ENCODE results near the gene ENO1.
"Not testable (repeated sequence)": the region's sequence is repeated elsewhere in the genome, so short reads cannot be mapped to it uniquely, and the experiment has no call there.

The ENO1 gene

DNA sequence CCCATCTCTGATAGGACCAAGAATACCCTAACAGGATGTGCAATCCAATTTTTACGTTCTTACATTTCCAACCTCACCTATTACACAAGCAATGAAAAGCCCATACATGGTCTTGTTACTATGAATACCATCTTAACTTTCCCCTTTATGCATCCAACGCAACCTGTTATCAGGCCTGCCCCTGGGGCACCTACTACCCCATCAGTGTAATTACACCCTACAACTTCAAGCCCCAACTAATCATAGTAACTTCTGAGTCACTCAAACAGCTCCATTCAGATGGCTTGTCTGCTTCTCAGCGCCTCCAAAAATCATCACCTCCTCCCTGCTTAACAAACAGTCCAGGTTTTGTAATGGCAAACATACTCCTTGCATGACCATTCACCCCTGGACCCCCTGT, 18.3 kb upstream of the ENO1 start:
- DNase-seq (ENCODE audit: low read depth in 2 of 2) = not testable (repeated sequence)

DNA sequence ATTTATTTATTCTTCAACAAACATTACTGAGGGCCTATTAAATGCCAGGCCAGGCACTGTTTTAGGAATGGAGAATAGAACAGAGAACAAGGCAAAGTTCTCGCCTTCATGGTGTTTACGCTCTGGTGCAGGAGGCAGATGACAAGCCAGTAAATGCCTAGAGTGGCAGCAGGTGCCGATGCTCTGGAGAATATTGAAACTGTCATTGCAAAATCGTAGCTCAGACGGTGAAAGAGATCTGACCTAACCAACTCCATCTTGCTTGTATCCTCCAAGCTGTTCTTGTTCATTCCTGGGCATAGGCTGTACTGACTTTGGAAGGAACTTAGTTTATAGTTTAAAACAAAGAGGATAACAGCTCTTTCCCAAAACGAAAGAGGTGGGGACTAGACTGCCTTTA, 13.5 kb upstream of the ENO1 start:
- no peak for DNase-seq (ENCODE audit: low read depth in 2 of 2)

DNA sequence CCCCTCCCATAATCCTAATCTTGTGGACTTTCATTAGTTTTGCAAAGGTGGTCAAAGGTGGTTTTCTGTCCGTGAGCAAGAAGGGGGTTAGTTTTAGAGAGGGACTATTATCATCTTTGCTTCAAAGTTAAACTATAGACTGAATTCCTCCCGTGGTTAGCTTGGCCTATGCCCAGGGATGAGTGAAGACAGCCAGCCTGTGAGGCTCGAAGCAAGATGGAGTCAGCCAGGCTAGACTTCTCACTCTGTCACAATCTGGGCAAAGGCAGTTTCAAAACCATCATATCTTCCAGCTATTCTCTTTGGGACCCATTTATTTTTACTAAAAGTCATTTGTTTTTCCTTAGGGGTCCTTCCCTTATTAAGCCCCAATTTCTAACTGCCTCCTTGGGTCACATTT, 12.9 kb upstream of the ENO1 start:
- DNase-seq (ENCODE audit: low read depth in 2 of 2) = no peak

DNA sequence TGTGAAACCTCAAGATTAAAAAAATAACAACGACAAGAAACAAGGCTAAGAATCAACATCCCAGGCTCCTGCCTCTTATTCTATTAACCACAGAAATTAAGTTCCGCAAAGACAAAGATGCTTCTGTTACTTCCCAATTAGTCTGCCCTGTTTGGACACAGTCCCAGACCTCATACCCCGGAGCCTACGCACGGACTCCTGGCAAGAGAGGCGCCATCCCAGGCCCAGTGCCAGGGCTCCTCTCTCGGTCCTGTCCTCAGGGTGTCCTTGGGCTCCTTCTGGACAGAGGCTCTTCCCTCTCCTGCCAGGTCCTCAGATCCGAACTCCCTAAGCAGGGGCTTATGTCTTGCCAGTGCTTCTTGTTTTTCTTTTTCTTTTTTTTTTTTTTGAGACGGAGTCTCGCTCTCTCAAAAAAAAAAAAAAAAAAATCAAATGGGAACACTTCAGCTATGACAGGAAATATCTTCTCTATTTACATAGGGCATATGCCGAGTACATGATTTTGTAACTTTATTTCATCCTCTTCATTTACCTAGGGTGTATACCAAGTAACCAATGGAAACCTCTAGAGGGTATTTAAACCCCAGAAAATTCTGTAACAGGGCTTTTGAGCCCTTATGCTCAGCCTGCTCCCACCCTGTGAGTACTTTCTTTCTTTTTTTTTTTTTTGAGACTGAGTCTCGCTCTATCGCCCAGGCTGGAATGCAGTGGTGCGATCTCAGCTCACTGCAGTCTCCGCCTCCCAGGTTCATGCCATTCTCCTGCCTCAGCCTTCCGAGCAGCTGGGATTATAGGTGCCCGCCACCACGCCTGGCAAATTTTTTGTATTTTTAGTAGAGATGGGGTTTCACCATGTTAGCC, 11.7 kb upstream of the ENO1 start:
- no peak for DNase-seq (ENCODE audit: low read depth in 2 of 2)

DNA sequence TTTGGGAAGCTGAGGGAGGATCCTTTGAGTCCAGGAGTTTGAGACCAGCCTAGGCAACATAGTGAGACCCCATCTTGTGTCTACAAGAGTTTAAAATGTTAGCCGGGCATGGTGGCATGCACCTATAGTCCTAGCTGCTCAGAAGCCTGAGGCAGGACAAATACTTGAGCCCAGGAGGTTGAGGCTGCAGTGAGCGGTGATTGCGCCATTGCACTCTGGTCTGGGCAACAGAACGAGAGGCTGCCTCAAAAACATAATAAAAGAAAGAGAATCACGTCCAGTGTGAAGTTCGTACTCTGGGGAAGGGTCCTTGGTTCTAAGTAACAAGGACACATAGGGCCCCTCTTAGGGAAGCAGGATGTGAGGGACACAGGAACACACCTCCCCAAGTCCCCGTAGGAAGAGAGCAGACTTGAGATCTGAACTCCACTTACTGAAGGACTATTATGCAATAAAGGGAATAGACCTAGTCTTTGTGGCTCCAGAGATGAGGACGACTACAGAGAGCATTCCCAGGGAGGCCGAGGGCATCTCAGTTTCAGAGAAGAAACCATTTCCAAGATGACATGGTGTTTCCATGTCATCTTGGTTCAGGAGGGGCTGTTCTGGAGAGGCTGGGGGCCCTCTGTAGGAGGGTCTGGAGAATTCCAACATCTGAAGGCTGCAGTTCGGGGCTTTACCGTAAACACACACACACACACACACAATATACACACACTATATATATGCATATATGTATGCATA, 10.8 kb upstream of the ENO1 start:
- no peak for DNase-seq (ENCODE audit: low read depth in 2 of 2)

DNA sequence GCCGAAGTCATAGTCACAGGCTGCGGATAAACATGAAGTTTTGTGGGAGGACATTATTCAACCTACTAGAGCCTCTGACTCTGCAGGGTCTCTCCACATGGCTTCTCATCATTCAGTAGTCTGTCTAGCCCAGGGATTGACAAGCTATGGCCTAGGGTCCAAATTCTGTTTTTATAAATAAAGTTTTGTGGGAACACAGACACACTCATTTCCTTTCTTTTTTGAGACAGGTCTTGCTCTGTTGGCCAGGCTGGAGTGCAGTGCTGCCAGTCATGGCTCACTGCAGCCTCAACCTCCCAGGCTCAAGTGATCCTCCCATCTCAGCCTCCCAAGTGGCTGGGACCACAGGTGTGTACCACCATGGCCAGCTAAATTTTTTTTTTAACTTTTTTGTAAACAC, 8.1 kb upstream of the ENO1 start:
- DNase-seq (ENCODE audit: low read depth in 2 of 2) = no peak

DNA sequence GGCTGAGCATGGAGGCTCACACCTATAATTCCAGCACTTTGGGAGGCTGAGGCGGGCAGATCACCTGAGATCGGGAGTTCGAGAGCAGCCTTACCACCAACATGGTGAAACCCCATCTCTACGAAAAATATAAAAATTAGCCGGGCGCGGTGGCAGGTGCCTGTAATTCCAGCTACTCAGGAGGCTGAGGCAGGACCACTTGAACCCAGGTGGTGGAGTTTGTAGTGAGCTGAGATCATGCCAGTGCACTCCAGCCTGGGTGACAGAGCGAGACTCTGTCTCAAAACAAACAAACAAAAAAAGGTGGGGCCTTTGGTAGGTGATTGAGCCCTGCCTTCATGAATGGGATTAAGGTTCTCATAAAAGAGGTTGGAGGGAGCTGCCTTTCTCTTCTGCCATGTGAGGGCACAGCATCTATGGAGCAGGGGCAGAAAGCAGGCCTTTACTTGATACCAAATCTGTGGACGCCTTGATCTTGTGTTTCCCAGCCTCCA, 7.6 kb upstream of the ENO1 start:
- DNase-seq (ENCODE audit: low read depth in 2 of 2) = not testable (repeated sequence)

DNA sequence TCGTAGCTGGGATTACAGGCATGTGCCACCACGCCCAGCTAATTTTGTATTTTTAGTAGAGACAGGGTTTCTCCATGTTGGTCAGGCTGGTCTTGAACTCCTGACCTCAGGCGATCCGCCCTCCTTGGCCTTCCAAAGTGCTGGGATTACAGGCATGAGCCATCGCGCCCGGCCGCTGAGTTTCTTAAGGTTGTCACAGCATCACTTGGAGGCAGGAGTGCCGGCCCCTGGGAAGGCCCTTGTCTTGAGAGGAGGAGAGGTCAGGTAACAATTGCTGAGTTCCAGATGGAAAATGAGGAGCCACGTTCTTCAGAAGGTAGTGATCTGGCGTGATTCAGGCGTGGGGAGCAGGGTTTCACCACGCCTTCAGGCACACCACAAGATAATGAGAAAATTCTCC, 5.6 kb upstream of the ENO1 start:
- not testable (repeated sequence) for DNase-seq (ENCODE audit: low read depth in 2 of 2)

DNA sequence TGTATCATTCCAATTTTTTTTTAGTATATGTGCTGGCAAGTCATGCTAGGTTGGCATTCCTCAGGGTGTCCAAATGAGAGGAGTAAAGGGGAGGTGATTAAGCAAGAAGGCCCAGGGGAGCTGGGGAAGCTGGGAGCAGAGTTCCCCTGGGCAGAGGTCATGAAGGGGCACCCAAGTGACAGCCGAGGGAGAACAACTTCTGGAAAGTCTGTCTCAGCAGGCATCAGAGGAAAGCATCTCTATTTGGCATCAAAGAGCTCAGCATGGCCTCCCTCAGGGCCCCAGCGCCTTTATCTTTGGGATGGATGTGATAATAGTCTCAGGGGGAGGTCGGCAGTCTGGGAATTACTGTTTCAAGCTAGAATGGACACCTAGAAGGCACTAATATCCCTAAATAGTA, 5.0 kb upstream of the ENO1 start:
- no peak for DNase-seq (ENCODE audit: low read depth in 2 of 2)

DNA sequence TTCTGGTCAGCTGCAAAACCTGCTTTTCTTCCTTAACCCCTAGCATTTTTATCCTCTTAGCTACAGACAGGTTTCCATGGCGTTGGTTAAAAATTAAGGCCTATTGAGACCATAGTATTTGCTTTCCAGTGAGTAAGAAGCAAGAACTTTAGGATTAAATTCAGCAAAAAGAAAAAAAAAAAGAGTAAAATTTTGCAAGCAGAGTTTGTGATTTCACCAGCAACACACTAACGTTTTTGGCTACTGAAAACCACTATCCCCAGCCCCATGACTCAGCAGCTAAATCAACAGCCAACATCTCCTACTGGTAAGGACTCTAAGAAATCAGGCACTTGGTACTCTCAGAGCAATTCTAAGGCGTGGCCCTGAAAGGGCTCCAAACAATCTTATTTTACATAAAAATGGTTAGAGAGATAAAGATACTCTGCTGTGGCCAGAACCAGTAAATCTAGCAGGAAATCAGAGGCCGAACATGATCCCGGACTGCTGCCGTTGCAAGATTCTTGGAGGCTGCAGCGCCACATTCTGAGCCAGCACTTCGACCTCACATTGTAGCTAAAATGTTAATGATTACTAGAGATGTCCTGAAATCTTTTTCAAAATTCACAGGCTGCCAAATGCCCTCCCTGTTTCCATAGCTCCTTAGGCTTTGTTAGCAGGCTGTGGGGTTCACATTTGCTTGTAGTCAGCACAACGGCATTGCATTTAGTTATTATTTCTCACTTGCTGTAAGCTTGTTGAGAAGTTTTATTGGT, 1.6 kb upstream of the ENO1 start:
- DNase-seq (ENCODE audit: low read depth in 2 of 2) = no peak

DNA sequence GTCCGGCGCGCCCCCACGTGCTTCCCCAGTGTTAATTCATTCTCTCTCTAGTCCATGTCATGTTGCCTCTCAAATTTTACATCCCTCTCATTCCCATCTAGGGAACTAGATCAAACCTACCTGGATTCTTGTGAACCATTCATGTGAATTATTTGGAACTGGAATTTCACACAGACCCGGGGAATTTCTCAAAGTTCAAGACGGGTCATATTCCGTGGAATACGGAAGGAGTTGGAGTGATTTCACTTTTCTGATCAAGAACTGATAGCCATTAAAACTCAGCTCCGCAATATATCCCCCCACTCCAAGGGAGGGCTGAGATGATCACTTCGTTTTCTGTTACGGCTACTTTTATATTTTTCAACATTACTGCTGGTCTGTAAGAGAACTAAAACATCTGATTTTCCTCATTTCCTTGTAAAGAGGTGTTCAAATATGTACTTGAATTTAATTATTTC, 1.0 kb upstream of the ENO1 start:
- no peak for DNase-seq (ENCODE audit: low read depth in 2 of 2)

DNA sequence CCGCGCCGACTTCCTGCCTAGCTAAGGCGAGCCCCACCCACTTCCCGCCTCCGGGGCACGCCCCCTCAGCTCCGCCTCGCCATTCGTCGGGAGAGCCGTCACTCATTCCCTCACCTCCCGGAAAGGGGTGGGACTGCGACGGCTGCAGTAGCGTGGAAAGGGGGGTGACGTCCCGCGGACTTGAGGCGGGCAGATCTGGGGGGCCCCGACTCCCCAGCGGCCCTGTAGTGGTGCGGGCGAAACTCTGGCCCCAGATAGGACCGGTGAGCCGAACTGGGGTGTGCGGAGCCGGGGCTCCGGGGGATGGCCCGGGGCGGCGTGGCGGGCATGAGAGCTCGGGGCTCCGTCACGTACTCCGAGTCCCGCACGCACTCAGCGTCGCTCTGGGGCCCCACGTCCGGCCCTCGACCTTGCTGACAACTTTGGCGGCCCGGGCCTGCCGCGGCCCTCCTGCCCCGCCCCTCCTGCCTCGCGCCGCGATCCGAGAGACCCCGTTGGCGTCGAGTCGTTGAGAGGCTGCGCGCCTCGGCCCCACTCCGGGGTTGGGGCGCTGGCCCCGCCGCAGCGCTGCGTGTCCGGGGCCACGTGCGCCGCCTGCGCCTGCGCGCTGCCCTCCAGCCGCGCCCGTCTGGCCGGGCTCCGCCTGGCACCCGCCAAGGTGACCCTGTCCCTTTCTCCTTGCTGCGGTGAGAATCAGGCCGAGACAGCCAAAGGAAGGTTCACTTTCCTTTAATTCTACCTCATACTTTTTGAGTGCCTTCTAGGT, 395 bp upstream of the ENO1 start:
- peak; percentile 96 to 98 for DNase-seq (ENCODE audit: low read depth in 2 of 2)

DNA sequence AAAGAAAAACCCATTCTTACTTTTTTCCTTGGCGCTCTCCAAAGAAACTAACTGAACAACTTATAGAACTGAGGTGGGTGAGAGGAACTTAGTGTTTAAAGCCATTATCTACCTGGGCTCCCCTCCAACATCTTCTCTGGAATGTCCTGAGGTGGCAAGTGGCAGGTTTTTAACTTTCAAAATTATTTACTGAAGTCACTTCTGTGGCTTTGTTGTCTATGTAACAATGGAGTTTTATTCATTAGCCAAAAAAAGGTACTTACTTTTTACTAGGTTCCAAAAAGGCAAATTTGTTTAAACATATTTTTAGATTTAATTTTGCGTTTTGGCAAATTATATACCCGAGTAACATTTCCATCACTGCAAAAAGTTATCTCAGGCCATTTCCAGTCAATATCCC, 2.4 kb downstream of the ENO1 start:
- no peak for DNase-seq (ENCODE audit: low read depth in 2 of 2)

DNA sequence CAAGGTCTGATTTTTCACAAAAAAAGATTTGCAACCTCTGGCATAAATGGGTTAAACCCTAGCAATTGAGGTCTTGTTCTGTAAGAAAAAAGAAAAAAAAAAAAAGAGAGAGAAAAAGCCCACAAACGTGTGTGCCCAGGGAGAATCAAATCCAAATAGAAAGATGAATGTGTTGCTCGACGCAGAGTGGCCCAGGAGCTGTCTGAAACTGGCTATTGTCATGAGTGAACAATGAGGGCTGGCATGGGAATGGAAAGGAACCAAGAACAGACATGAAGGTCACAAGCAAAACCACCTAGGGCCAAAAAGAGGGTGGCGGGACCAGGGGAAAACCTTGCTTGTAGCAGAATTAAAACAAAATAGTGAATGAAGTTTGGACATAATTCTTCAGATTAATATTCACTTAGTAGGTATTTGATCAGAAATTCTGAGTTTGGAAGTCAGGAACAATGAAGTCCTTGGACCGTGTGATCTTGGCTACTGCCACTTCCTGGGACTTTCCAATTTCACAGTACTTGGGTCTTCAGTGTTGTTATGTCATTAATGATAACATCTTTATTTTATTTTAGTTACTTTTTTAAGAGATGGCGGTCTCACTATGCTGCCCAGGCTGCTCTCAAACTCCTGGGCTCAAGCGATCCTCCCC, 3.1 kb downstream of the ENO1 start:
- DNase-seq (ENCODE audit: low read depth in 2 of 2) = no peak

DNA sequence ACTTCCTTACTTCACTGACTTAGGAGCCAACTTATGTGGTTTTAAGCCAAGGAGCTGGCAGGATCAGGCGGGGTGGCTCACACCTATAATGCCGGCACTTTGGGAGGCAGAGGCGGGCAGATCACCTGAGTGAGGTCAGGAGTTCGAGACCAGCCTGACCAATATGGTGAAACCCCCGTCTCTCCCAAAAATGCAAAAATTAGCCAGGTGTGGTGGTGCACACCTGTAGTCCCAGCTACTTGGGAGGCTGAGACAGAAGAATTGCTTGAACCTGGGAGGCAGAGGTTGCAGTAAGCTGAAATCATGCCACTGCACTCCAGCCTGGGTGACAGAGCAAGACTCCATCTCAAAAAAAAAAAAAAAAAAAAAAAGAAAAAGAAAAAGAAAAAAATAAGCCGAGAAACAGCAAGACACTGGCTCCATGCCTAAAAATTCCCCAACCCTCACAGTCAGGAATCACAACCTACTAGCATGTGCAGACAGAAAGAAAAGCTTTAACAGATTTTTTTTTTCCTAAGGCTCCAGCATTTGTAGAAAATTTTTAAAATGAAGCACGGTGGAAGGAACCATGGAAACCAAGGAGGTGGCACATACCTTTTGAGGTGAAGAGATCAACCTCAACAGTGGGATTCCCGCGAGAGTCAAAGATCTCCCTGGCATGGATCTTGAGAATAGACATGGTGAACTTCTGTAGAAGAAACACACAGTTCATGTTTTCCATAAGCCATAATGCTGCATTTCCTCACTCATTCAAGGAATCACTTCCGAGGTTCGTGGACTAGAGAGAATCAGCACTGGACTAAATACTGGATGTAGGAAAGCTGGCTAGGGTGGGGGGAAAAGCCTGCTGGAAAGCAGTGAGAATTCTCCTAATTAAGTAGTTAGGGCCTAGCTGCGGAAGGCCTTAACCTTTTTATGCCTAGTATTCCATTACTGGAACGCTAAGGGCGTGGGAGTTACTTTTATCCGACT, 4.0 kb downstream of the ENO1 start:
- DNase-seq (ENCODE audit: low read depth in 2 of 2) = no peak

DNA sequence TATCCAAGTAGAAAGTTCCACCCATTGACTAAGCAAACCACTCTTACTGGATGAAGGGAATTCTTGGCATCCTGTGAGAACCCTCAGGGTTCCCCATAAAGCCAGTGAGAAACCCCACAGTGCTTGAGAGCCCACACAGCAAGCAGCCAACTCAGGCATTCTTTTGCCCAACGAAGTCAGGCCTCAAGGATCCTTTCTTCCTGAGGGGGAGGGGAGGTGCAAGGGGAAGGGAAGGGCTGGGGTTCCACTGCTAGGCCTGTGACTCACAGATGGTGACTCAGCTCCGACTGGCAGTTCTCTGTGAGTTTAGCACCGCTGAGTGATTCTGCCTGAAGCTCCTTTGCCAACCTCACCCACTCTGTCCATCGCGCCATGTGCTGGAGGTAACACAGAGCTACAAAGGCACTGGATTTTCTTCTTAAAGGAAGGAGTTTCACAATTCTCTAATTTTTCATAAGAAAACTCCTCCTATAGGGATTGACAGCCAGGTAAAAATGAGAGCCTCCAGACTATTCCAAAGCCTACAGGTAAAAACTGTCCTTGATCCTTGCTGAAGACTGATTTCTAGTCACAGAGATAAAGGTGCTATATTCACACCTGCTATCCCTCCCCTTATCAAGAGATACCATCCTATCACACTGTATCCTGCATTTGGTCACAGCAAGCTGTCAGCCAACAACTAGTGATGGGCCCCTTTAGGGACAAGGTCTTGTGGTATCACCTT, 4.8 kb downstream of the ENO1 start:
- peak; percentile 77 to 78 for DNase-seq (ENCODE audit: low read depth in 2 of 2)

DNA sequence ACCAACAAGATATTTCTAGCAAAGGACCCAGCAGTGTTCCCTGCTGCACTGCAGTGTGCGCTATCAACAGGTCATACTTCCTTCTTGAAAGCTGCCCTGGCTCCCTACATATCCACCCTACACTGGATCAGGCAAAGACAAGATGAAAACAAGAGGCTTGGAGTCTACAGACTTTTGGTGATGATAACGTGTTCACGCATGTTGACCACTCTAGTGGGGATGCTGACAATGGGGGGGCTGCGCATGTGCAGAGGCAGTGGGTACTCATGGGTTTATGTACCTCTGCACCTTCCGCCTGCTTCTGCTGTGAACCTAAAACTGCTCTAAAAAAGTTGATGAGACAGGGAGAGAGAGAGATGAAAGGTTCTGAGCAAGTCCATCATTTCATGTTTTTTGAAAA, 5.5 kb downstream of the ENO1 start:
- DNase-seq (ENCODE audit: low read depth in 2 of 2) = no peak

DNA sequence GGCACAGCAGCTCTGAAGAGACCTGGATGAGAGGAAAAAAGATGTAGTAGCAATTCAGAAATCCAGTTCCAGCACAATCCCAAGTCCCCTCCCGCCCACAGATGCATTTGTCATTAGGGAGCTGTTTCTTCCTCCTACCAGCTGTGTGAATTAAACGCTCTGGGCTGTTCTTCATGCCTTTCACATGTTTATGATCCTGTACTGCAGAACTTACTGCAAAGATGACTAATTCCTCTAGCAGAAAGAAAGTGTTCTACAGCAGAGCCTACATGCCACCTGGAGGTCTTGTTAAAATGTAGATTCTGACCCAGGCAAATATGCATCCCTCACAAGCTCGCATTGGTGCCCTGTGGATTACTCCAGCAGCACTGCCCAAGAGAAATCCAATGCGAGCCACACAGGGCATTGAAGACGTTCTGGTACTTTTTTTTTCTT, 6.5 kb downstream of the ENO1 start:
- no peak for DNase-seq (ENCODE audit: low read depth in 2 of 2)

DNA sequence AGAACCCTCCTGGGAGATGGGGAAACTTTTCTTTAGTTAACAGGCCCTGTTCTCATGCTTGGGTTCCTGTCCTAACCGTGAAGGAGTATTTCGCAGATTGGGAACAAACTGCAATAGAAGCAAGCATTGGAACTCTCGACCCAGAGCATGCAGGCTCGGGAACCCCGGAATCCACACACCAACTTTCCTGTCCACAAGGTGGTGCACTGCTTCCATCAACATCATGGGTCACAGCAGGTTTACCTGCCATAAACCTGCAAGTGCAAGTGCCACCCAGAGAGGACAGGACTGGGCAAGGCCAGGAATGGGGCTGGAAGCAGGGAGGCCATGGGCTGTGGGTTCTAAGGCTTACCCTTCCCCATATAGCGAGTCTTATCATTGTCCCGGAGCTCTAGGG, 6.9 kb downstream of the ENO1 start:
- no peak for DNase-seq (ENCODE audit: low read depth in 2 of 2)

All from stimulated activated CD8-positive, alpha-beta memory T cell treated with anti-CD3 and anti-CD28 coated beads, Interleukin-15, amount 100 ng/mL, for 48 hours (primary cell).